ENCODE measurements around the gene CYB5D1. TPM values are rescaled to one million over a fixed set of nuclear protein-coding genes. Genes with fewer than 3 reads are reported as not detected.
"Not testable (repeated sequence)": the region's sequence is repeated elsewhere in the genome, so short reads cannot be mapped to it uniquely, and the experiment has no call there.

Gene CYB5D1
- total RNA-seq, 1 donor = 11.2 TPM

GRCh38 chr17:7862692-7863437 is 5.1 kb downstream of the CYB5D1 start:
- TF ChIP-seq CTCF (IDR thresholded peaks at IDR 0.05; ENCODE audit: insufficient read depth, low read depth, low read length) = peak; percentile 67
- peak; percentile 58 for DNase-seq (ENCODE audit: low read depth)

GRCh38 chr17:7864384-7864783 is 6.6 kb downstream of the CYB5D1 start:
- DNase-seq (ENCODE audit: low read depth); H3K4me3 ChIP-seq (ENCODE audit: low read depth, low read length): not testable (repeated sequence)

More at GRCh38 chr17:7862692-7863437, 5.1 kb downstream of the CYB5D1 start:
- H3K4me3 ChIP-seq (ENCODE audit: low read depth, low read length) = no peak overlapping the region

GRCh38 chr17:7864995-7865650 is 7.3 kb downstream of the CYB5D1 start:
- no peak for TF ChIP-seq CTCF (IDR thresholded peaks at IDR 0.05; ENCODE audit: insufficient read depth, low read depth, low read length)
- no peak overlapping the region for H3K4me3 ChIP-seq (ENCODE audit: low read depth, low read length)
- no peak for DNase-seq (ENCODE audit: low read depth)

GRCh38 chr17:7867881-7868329 is 10.1 kb downstream of the CYB5D1 start:
- DNase-seq (ENCODE audit: low read depth) = no peak
- no peak for TF ChIP-seq CTCF (IDR thresholded peaks at IDR 0.05; ENCODE audit: insufficient read depth, low read depth, low read length)
- no peak overlapping the region for H3K4me3 ChIP-seq (ENCODE audit: low read depth, low read length)

- no peak overlapping the region for H3K4me3 ChIP-seq (ENCODE audit: low read depth, low read length)
- DNase-seq (ENCODE audit: low read depth) = peak; percentile 40
- no peak for TF ChIP-seq CTCF (IDR thresholded peaks at IDR 0.05; ENCODE audit: insufficient read depth, low read depth, low read length)
Observed at GRCh38 chr17:7873051-7873450, 15.2 kb downstream of the CYB5D1 start.

- no peak for DNase-seq (ENCODE audit: low read depth)
- H3K4me3 ChIP-seq (ENCODE audit: low read depth, low read length) = no peak overlapping the region
- no peak for TF ChIP-seq CTCF (IDR thresholded peaks at IDR 0.05; ENCODE audit: insufficient read depth, low read depth, low read length)
Observed at GRCh38 chr17:7875804-7876370, 18.1 kb downstream of the CYB5D1 start.

- no peak for TF ChIP-seq CTCF (IDR thresholded peaks at IDR 0.05; ENCODE audit: insufficient read depth, low read depth, low read length)
Observed at GRCh38 chr17:7878234-7878633, 20.4 kb downstream of the CYB5D1 start.

More at GRCh38 chr17:7878234-7878633, 20.4 kb downstream of the CYB5D1 start:
- no peak for DNase-seq (ENCODE audit: low read depth)
- no peak overlapping the region for H3K4me3 ChIP-seq (ENCODE audit: low read depth, low read length)
